Psoas muscle (tissue), 8 donors: ENCODE results near the gene SPOCD1. TPM values are rescaled to one million over a fixed set of nuclear protein-coding genes. Genes with fewer than 3 reads are reported as not detected.

Experiments
- ATAC-seq, 4 donors: fragments of 200-7000 bp; cut with Tn5 transposase; one replicate each; pipeline ENCODE4 v1.9.1; 2020; ENCODE audit warnings: moderate library complexity in 3 of 4, mild to moderate bottlenecking in 2 of 4
- DNase-seq, 2 donors: peaks; one replicate each; pipeline ENCODE4 v3.0.0-alpha.2; 2020
- H3K27ac ChIP-seq: fragments of 200-600 bp; one replicate; pipeline ENCODE4 v1.8.0; 2022
- H3K27me3 ChIP-seq, 3 donors: fragments of 200-600 bp in 1 of 3; one replicate each; pipeline versions ENCODE4 v1.6.1 to v1.8.0; 2013 to 2022; ENCODE audit warnings: low read length in 2 of 3, mild to moderate bottlenecking in 2 of 3, moderate library complexity in 1 of 3; ENCODE audit not compliant: insufficient read depth in 3 of 3
- H3K36me3 ChIP-seq, 2 donors: fragments of 200-600 bp in 1 of 2; one replicate each; pipeline versions ENCODE4 v1.6.1 to v1.8.0; 2013 to 2022; ENCODE audit warnings: low read depth in 1 of 2, mild to moderate bottlenecking in 1 of 2, moderate library complexity in 1 of 2; ENCODE audit not compliant: insufficient read depth in 1 of 2
- H3K4me1 ChIP-seq: fragments of 200-600 bp; one replicate; pipeline ENCODE4 v1.8.0; 2022
- H3K4me3 ChIP-seq: fragments of 200-600 bp; one replicate; pipeline ENCODE4 v1.8.0; 2022; ENCODE audit warnings: mild to moderate bottlenecking
- H3K9me3 ChIP-seq: fragments of 200-600 bp; one replicate; pipeline ENCODE4 v1.8.0; 2022
- WGBS, 3 donors: extraction: QIAGEN DNeasy Blood & Tissue Kit; methylation state at CpG; one replicate each; pipeline versions ENCODE4 v1.1.6 to v1.1.7; 2013; 5-methylcytosine and 5-hydroxymethylcytosine counted together
- intact Hi-C, 2 donors: fragments of 100-400 bp; cut with DNase I; formaldehyde crosslinking; loops; one replicate each; pipeline versions ENCODE4 v1.11.0 to v1.14.2; 2022
- polyA plus RNA-seq, 3 donors: library from polyadenylated mRNA; stranded (reverse); fragments of 200-250 nt; gene quantifications; one replicate each; pipeline ENCODE4 v1.2.3, GENCODE V29; 2013
- total RNA-seq, 4 donors: library from RNA; stranded (reverse); fragmentation: NEBNext Ultra II Directional in 2 of 4; extraction: Animal tissue kit (Norgen Biotek cat#: 25700) in 2 of 4; gene quantifications; one replicate each; pipeline versions ENCODE4 v1.2.1 to v1.2.4, GENCODE V29; 2021 to 2023
- TF ChIP-seq, protein P1 (sequence below): fragments of 200-600 bp; IDR thresholded peaks from one replicate; pipeline ENCODE4 v1.8.0; 2022; ENCODE audit warnings: antibody characterized with exemption
- donor health status: healthy with polysubstance abuse.
- donor health status: DM: no; HTN: no; CAD: no; lungs with moderate emphysema.
- donor health status: Bipolar disorder and iron deficiency.
- donor health status: healthy.
- donor health status: DM: yes; HTN: yes; CAD: no.
- donor health status: DM: no; HTN: no; CAD: no.
- donor health status: DM: no; HTN: no; CAD: no.
- donor health status: DM: yes; HTN: yes; CAD: no.

SPOCD1 gene
- total and polyA plus RNA-seq, 7 donors: 0.05 to 2.5 (median 0.15) TPM; not detected in 2

- no peak for DNase-seq
- Histone ChIP-seq H3K36me3 (no peaks in the 10 kb centered on the region), H3K4me1 (no peaks in the 10 kb centered on the region), H3K9me3 (no peaks in the 10 kb centered on the region), H3K27ac (no peak overlapping the region), H3K4me3 (no peak overlapping the region), H3K27me3 (no peaks in the 10 kb centered on the region)
- 77 to 89% (median 80%) methylated on average over 11 of the region's 11 CpGs for whole genome bisulfite sequencing, 3 donors
- TF ChIP-seq, protein P1, sequence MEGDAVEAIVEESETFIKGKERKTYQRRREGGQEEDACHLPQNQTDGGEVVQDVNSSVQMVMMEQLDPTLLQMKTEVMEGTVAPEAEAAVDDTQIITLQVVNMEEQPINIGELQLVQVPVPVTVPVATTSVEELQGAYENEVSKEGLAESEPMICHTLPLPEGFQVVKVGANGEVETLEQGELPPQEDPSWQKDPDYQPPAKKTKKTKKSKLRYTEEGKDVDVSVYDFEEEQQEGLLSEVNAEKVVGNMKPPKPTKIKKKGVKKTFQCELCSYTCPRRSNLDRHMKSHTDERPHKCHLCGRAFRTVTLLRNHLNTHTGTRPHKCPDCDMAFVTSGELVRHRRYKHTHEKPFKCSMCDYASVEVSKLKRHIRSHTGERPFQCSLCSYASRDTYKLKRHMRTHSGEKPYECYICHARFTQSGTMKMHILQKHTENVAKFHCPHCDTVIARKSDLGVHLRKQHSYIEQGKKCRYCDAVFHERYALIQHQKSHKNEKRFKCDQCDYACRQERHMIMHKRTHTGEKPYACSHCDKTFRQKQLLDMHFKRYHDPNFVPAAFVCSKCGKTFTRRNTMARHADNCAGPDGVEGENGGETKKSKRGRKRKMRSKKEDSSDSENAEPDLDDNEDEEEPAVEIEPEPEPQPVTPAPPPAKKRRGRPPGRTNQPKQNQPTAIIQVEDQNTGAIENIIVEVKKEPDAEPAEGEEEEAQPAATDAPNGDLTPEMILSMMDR: no peak
- intact Hi-C loops: loop anchor here in 1 of 2 donors (10.0 kb wide), 1 partner anchor 151 kb away; no protein-coding TSS in a partner anchor
- no peak for ATAC-seq
Measured at GRCh38 chr1:31814041-31814511, 1.7 kb downstream of the SPOCD1 start.

DNA sequence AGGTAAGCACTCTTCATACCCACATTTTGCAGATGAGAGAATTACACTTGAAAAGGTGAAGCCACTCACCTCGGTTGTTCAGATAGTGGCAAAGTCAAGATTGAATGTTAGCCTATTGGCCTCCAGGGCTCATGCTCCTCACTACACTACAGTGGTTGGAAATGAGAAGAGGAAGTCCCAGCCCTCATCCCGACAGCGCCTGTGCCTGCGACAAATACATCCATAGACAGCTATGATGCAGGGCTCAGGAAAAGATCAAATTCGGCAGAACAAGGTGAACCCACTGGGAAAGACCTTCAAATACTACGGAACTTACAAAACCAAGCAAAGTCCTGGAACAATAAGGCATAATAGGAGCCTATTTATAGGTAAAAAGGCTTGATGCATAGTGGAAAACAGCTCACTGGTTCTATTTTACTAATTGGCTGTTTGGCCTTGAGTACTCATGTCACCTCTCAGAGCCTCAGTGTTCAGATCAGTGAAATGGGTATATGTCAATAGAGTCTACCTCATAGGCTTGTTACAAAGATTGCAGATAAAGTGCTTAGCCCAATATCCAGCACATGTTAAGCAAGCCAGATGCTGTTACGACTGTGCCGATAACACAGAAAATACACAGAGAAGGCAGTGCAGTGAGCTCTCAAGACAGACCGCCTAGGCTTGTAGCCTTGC is 3.5 kb downstream of the SPOCD1 start:
- Histone ChIP-seq H3K9me3 (no peaks in the 10 kb centered on the region), H3K4me1 (no peaks in the 10 kb centered on the region), H3K27me3 (no peaks in the 10 kb centered on the region), H3K4me3 (no peak overlapping the region), H3K27ac (no peak overlapping the region), H3K36me3 (no peaks in the 10 kb centered on the region)
- WGBS, 3 donors: 75 to 82% (median 79%) methylated on average over 9 of the region's 9 CpGs
- no peak for DNase-seq
- intact Hi-C loops: loop anchor here in 1 of 2 donors (10.0 kb wide), 1 partner anchor 153 kb away; no protein-coding TSS in a partner anchor
- TF ChIP-seq, protein P1: no peak
- ATAC-seq: no peak

GRCh38 chr1:31811605-31812004 is 4.2 kb downstream of the SPOCD1 start:
- 33 to 40% (median 35%) methylated on average over 7 of the region's 7 CpGs for WGBS, 3 donors
- ATAC-seq: no peak
- no peaks in the 10 kb centered on the region for H3K4me1 ChIP-seq
- no peaks in the 10 kb centered on the region for H3K36me3 ChIP-seq
- H3K27ac ChIP-seq: no peak overlapping the region
- H3K9me3 ChIP-seq: no peaks in the 10 kb centered on the region
- no peak overlapping the region for H3K4me3 ChIP-seq
- TF ChIP-seq, protein P1: no peak
- intact Hi-C loops: loop anchor here in 1 of 2 donors (10.0 kb wide), 1 partner anchor 153 kb away; no protein-coding TSS in a partner anchor
- H3K27me3 ChIP-seq: no peaks in the 10 kb centered on the region
- DNase-seq: no peak

DNA sequence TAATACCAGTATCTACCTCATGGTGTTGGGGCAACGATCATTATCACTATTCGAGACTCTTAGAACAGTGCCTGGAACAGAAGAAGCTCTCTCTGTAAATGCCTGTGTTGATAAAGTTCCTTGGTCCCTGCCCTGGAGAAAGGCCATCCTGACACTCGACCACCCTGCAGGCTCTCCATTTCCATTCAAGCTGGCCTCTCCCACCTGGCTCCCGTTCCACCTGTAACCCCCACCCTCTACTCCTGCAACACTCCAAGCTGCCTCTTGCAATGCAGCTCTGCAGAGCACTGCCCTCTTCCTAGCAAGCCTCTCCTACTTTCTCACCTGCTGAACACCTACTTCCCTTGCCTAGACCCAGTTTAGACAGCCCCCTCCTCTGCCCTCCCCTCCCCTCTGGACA is 6.1 kb downstream of the SPOCD1 start:
- H3K27ac ChIP-seq: no peak overlapping the region
- no peaks in the 10 kb centered on the region for H3K36me3 ChIP-seq
- 61 to 69% (median 65%) methylated on average over 4 of the region's 4 CpGs for WGBS, 3 donors
- no peaks in the 10 kb centered on the region for H3K27me3 ChIP-seq
- ATAC-seq (no peak), DNase-seq (peak in 1 of 2 donors; percentile 12)
- no peak overlapping the region for H3K4me3 ChIP-seq
- TF ChIP-seq, protein P1: no peak
- H3K9me3 ChIP-seq: no peaks in the 10 kb centered on the region
- H3K4me1 ChIP-seq: no peaks in the 10 kb centered on the region
- intact Hi-C loops: loop anchor here in 1 of 2 donors (10.0 kb wide), 1 partner anchor 155 kb away; no protein-coding TSS in a partner anchor
